SW 1271 (cell line): Measurements from ENCODE around the gene TSPEAR.
"Not testable (repeated sequence)": the region's sequence is repeated elsewhere in the genome, so short reads cannot be mapped to it uniquely, and the experiment has no call there.

Experiments used
- DNase-seq, 2 experiments: peaks; one replicate each; lab custom pipeline; 2025; lab: John Stamatoyannopoulos, UW

The TSPEAR gene

GRCh38 chr21:44603109-44603875, 108.1 kb downstream of the TSPEAR start:
- DNase-seq: no peak

GRCh38 chr21:44602463-44602850, 108.9 kb downstream of the TSPEAR start:
- no peak for DNase-seq

DNA sequence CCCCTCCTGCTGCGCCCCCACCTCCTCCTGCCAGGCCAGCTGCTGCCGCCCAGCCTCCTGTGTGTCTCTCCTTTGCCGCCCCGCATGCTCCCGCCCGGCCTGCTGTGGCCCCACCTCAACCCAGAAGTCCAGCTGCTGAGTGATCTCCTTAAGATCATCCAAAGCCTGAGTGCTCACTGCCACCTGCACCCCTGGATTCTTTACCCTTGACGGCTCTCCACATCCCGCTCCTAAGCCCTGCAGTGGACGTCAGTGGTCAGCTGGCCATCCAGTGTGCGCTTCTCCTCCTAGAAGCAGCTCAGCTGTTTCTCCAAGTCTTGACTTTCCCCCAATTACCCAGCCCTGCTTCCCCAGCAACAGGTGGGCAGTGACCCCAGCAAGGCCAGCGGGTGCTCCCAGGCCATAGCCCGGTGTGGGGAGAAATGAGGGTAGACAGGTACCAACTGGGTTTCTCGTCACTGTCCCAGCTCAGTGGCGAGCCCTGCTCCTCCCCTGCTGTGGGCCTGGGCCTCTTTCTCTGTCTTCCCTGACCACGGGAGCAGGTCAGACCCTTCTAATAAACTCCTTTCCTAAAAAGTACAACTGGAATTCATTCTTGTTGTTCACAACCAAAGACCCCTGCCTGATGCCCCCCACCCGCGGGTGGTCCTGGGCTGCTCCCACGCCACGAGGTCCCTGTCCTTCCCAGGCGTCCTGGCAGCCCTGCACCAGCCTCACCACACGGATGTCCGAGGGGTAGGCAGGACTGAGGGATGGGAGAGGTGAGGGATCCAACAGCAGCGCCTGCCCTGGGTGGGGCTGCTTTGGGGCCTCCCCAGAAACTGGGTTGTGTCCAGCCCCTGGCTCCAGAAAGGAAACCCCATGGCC, 109.5 kb downstream of the TSPEAR start:
- DNase-seq: no peak

DNA sequence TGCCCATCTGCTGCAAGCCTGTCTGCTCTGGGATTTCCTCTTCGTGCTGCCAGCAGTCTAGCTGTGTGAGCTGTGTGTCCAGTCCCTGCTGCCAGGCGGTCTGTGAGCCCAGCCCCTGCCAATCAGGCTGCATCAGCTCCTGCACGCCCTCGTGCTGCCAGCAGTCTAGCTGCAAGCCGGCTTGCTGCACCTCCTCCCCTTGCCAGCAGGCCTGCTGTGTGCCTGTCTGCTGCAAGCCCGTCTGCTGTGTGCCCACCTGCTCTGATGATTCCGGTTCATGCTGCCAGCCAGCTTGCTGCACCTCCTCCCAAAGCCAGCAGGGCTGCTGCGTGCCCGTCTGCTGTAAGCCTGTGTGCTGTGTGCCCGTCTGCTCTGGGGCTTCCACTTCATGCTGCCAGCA, 110.3 kb downstream of the TSPEAR start:
- not testable (repeated sequence) for DNase-seq

- not testable (repeated sequence) for DNase-seq
These were observed 111.0 kb downstream of the TSPEAR start, which contains the start of gene KRTAP10-7 for GRCh38 chr21:44600118-44600978. TSS of gene KRTAP10-7 (plus strand) at chr21:44600597. CDS start at chr21:44600622, 25 bp downstream.

- no peak for DNase-seq
These were observed 111.9 kb downstream of the TSPEAR start for GRCh38 chr21:44599264-44600029.

GRCh38 chr21:44598061-44598460, 113.3 kb downstream of the TSPEAR start:
- DNase-seq: no peak

DNA sequence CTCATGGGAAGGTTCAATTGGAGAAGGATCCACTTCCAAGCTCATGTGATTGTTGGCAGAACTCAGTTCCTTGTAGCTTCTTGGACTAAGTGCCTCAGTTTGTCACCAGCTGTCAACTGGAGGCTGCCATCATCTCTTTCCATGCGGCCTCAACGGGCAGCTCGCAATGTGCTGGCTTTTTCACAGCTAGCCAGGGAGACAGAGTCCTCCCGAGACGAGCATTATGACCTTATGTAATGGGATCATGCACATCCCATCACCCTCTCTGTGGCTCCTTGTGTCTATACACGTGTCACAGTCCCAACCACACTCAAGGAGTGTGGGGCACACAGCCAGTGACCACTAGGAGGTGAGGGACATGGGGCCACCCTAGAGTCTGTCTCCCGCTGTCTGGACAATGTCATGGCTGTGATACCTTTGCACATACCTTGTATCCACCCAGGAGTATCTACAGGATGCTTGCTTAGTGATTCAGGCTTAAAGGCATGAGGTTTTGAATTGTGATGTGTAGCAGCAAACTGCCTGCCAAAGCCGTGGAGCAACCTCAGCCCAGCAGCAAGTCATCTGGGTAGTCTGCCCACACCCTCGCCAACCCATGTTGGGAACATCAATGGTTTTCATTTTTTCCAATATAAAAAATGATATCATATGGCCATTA, 115.2 kb downstream of the TSPEAR start:
- no peak for DNase-seq

GRCh38 chr21:44595524-44595923, 115.8 kb downstream of the TSPEAR start:
- no peak for DNase-seq

DNA sequence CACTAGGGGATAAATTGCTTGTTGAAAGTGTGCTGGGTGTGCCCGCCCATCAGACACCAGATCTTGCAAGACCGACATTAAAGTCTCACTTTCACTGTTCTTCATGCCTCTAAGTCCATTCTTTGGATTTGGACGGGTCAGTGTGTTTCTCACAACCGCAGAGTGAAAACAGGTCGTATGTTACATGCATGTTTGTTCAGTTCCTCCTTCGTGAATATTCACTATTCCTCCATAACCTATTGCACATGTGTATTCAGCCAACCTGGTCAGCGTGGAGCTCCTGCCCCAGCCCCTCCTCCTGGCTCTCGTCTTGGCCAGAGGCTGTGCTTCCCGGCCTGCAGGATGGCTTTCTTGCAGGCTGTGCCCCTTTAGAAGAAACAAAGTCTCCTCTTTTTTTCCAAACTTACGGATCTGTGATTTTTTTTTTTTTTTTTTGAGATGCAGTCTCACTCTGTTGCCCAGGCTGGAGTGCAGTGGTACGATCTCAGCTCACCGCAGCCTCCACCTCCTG, 116.9 kb downstream of the TSPEAR start:
- DNase-seq: no peak

DNA sequence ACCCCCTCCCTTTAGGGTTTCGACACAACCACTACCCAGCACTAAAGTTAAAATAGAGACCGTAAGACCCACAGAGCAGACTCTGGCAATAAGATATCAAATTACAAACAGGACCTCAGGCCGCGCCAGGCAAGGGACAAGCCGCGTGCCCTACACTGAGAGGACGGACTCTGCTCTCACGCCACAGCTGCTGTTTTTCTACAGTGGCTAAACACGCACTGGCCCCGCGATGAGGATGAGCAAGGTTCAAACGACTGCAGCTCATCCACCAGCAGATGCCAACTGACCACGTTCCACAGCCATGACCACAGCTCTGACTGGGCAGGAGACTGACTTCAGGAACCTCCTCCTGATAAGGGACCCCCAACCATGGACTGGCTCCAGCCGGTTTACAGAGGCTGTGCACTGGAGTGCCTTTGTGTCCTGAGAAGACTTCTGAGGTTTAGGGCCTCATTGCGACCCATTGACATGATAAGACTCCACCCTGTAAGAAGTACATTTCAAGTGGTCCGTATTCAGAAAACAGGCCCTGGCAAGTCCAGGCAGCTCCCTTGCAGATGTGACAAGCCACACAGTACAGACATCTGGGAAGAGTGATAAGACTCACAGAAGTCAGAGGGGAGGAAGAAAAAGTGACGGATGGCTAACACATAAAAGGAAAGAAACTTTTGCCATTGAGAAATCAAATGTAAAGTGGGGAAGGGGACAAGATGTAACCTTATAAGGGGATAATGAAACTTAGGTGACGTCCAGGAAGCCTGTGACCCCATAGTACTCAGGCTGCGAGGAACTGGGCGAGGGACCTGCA, 117.6 kb downstream of the TSPEAR start:
- no peak for DNase-seq

DNA sequence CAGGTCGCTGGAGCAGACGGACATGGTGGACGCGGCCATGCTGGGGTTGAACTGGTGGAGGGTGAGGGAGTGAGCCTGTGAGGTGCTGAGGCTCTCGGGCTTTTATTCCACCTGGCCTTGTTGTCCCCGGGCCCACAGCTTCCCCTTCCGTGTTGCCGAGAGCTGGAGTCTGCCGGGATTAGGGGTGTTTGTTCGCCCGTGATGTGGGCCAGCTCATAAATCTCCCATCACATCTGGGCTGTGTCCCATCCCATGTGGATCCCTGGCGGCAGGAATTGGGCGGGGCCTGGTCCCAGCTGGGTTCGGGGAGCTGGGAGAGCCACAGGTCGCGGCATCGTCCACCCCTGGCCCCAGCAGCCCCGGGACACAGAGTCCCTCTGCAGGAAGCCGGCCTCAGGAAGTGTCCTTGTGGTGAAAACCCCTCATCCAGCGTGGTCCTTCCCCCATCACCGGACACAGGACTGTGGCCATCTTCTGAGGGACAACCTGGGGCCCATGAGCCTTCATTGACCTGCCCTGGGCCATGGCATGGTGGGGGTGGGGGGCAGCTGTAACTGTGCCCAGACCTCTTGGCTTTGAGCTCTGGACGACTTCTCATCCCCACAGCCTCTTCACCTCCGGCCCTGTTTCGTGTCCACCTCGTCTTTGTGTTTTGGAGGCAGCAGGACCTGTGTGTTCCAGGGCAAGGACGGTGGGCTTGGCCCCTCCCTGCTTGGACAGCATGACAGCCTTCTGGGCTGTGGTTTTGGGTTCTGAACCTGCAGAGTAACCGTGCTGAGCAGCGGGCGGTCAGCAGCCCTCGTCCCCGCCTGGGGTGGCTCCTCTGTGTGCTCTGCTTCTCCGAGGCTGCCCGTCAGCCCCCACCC, 118.7 kb downstream of the TSPEAR start, which contains the start of gene KRTAP10-6:
KRTAP10-6 (minus strand) TSS at position 60 of the 866 bp plus-strand sequence; CDS start at position 39, 21 bp downstream.
- DNase-seq: no peak

GRCh38 chr21:44591801-44592130, 119.6 kb downstream of the TSPEAR start:
- not testable (repeated sequence) for DNase-seq

DNA sequence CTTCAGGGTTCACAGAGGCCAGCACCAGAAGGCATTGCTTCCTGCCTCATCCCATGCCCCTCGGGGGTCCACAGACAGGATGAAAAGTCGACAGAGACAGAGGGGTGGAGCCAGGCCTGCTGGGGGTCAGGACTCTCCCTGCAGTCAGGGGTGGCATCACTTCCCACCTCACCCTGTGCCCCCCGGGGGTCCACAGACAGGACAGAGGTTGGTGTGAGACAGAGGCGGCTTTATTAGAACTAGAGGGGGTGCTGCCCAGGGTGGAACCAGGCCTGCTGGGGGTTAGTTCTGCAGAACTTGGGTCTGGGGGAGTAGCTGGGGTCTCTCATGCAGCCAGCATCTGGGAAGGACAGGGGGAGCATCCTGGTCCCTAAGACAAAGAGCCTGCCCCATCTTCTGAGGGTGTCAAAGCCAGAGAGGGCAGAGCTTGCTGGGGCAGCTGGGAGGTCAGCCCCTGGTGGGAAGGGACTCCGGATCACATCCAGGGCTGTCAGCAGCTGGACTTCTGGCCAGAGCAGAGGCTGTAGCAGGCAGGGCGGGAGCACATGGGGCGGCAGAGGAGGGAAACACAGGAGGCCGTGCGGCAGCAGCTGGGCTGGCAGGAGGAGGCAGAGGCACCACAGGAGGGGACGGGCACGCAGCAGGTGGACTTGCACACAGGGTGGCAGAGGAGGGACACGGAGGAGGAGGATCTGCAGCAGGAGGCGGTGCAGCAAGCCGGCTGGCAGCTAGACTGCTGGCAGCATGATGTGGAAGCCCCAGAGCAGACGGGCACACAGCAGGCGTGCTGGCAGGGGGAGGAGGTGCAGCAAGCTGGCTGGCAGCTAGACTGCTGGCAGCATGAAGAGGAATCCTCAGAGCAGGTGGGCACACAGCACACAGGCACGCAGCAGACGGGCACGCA, 120.2 kb downstream of the TSPEAR start:
- not testable (repeated sequence) for DNase-seq

DNA sequence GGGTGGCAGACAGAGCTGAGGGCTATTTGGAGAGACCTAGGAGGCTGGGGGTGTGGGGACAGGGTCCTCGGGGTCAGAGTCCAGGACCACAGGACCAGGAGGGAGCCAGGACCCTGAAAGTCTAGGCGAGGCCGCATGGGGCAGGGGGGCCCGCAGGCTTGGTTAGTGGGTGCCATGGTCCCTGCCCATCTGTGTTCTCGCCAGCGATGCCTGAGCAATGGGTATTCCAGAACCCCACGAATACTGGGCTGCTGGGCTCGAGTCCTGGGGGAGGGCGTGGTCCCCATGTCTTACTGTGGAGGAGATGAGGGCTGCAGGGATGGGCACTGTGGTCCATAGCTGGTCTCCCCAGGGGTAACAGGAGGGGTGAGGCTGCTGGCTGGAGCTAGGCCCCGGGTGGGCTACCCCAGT, 121.1 kb downstream of the TSPEAR start:
- no peak for DNase-seq

DNA sequence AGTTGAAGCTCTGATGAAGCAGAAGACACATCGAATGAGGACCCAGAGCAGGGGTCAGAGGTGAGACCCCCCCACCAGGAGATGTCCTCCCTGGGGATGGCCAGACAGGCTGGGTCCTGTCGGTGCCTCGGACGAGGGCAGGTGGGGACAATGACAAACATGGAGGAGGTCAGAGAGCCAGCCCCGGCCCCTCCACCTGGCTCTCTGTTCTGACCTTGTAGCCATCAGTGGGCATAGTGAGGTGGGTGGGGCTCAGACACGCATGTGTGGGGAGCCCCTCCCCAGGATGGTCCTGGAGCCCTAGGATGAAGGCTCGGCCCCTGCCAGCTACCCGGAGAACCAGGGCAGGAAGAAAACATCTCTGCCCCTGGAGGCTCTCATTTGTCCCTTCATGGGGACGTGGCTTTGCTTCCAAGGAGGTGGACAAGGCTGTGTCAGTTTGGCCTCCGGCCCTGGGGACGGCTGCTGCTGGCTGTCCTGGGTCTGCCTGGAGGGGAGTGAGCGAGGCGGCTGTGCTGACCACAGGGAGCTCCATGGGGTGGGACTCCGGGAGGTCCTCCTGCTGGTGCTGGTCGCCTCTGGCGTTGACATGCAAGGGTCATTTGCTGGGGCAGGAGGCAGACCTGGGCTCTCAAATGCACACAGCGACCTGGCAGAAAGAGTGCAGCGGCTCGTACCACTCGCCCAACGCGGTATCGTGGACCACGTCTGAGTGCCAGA, 121.6 kb downstream of the TSPEAR start:
- DNase-seq: no peak

GRCh38 chr21:44589094-44589493, 122.3 kb downstream of the TSPEAR start:
- DNase-seq: no peak
